Nephron (organoid): Measurements from ENCODE around the gene EPHA4.

ENCODE experiments used
- H3K27ac Mint-ChIP-seq, 3 experiments: 2 replicates each; pipeline ENCODE4 v1.8.0; 2020; ENCODE audit warnings: mixed read lengths in 3 of 3, mild to moderate bottlenecking in 2 of 3, moderate library complexity in 1 of 3
- H3K27me3 Mint-ChIP-seq: 2 replicates; pipeline ENCODE4 v1.8.0; 2021; ENCODE audit warnings: low read depth, mild to moderate bottlenecking, moderate library complexity, mixed read lengths
- H3K36me3 Mint-ChIP-seq: 2 replicates; pipeline ENCODE4 v1.8.0; 2020; ENCODE audit warnings: low read depth, mixed read lengths
- H3K4me1 Mint-ChIP-seq: 2 replicates; pipeline ENCODE4 v1.8.0; 2020; ENCODE audit warnings: mixed read lengths
- H3K4me3 Mint-ChIP-seq, 3 experiments: 2 replicates each; pipeline ENCODE4 v1.8.0; 2020; ENCODE audit warnings: mild to moderate bottlenecking in 3 of 3, mixed read lengths in 3 of 3, moderate library complexity in 2 of 3
- H3K9me3 Mint-ChIP-seq: 2 replicates; pipeline ENCODE4 v1.8.0; 2020; ENCODE audit warnings: mixed read lengths
- TF ChIP-seq, protein P1 (sequence below), 3 experiments: fragments of 200-600 bp; sonication (generic); IDR thresholded peaks; one replicate each; pipeline ENCODE4 v1.5.0; 2021; ENCODE audit warnings: antibody characterized with exemption in 3 of 3; ENCODE audit not compliant: unreplicated experiment in 3 of 3

The EPHA4 gene

DNA sequence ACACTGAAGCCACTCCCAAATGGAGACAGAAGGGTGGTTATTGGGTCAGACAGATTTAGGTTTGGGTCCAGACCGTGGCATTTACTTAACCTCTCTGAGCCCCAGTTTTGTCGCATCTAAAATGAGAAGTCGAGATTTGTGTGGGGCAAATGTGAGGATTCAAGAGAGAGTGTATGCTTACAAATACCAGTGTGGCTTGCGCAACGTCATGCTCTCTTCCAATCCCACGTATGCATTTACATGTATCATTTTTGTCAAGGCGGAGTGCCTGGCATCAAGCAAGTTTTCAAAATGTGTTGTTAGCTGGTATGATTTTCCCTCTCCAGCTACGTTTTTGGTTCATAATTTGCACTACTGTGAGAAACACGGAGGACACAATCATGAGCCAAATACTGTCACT lies 197.9 kb downstream of the EPHA4 start:
- peaks cover 13% of the 10 kb centered on the region for H3K27me3 Mint-ChIP-seq
- H3K36me3 Mint-ChIP-seq: no peaks in the 10 kb centered on the region
- TF ChIP-seq, protein P1, sequence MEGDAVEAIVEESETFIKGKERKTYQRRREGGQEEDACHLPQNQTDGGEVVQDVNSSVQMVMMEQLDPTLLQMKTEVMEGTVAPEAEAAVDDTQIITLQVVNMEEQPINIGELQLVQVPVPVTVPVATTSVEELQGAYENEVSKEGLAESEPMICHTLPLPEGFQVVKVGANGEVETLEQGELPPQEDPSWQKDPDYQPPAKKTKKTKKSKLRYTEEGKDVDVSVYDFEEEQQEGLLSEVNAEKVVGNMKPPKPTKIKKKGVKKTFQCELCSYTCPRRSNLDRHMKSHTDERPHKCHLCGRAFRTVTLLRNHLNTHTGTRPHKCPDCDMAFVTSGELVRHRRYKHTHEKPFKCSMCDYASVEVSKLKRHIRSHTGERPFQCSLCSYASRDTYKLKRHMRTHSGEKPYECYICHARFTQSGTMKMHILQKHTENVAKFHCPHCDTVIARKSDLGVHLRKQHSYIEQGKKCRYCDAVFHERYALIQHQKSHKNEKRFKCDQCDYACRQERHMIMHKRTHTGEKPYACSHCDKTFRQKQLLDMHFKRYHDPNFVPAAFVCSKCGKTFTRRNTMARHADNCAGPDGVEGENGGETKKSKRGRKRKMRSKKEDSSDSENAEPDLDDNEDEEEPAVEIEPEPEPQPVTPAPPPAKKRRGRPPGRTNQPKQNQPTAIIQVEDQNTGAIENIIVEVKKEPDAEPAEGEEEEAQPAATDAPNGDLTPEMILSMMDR (IDR thresholded peaks at IDR 0.05; ENCODE audit: unreplicated experiment in 3 of 3): no peak
- peaks cover 28% of the 10 kb centered on the region for H3K4me1 Mint-ChIP-seq
- no peaks in the 10 kb centered on the region for H3K9me3 Mint-ChIP-seq
- no peak overlapping the region for H3K4me3 Mint-ChIP-seq
- no peak overlapping the region for H3K27ac Mint-ChIP-seq

- no peaks in the 10 kb centered on the region for H3K36me3 Mint-ChIP-seq
- peaks cover 28% of the 10 kb centered on the region for H3K4me1 Mint-ChIP-seq
- no peak overlapping the region for H3K4me3 Mint-ChIP-seq
- H3K27me3 Mint-ChIP-seq: peaks cover 13% of the 10 kb centered on the region
- TF ChIP-seq, protein P1 (IDR thresholded peaks at IDR 0.05; ENCODE audit: unreplicated experiment in 3 of 3): no peak
- H3K27ac Mint-ChIP-seq: no peak overlapping the region
- H3K9me3 Mint-ChIP-seq: no peaks in the 10 kb centered on the region
Measured at GRCh38 chr2:221372907-221373306, 199.2 kb downstream of the EPHA4 start.

- Mint-ChIP-seq H3K9me3 (no peaks in the 10 kb centered on the region), H3K27me3 (peaks cover 13% of the 10 kb centered on the region), H3K4me3 (peak overlapping the region; percentile 8 to 31 (median 18)), H3K36me3 (no peaks in the 10 kb centered on the region), H3K4me1 (peaks cover 28% of the 10 kb centered on the region), H3K27ac (peak overlapping the region in 1 of 3 experiments; percentile 12)
- TF ChIP-seq, protein P1 (IDR thresholded peaks at IDR 0.05; ENCODE audit: unreplicated experiment in 3 of 3): peak; percentile 30 to 42 (median 37)
Measured at GRCh38 chr2:221372159-221372884, 199.8 kb downstream of the EPHA4 start.

DNA sequence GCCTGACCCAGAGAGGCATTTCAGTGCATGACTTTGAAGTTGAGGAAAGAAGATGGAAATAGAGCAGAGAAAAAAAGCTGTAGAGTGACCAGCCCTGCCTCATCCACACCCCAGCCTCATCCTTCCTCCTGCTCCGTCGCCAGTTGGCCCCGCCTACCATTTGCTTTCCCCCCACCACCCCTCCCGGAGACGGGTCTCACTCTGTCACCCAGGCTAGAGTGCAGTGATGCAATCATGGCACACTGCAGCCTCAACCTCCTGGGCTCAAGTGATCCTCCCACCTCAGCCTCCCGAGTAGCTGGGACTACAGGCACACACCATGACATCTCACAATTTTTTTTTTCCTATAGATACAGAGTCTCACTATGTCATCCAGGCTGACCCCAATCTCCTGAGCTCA lies 200.8 kb downstream of the EPHA4 start:
- no peaks in the 10 kb centered on the region for H3K36me3 Mint-ChIP-seq
- H3K9me3 Mint-ChIP-seq: no peaks in the 10 kb centered on the region
- peaks cover 13% of the 10 kb centered on the region for H3K27me3 Mint-ChIP-seq
- peak overlapping the region in 1 of 3 experiments; percentile 38 for H3K27ac Mint-ChIP-seq
- TF ChIP-seq, protein P1 (IDR thresholded peaks at IDR 0.05; ENCODE audit: unreplicated experiment in 3 of 3): no peak
- peaks cover 28% of the 10 kb centered on the region for H3K4me1 Mint-ChIP-seq
- H3K4me3 Mint-ChIP-seq: no peak overlapping the region

DNA sequence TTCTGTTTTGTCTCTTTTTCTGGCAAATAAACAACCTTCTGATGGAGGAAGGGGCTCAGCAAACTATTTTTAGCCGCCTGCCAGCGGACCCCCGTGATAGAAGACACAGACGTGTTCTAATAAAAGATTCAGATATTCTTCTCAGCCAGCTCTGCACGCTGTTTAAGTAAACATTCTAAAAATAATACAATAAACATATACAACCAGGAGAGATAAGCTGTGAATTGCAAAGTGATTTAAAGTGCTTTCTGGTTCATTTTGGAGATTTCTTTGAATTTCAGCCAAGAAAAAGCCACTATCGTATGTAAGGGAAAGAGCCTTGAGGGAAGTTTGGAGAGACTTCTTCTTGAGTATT lies 201.3 kb downstream of the EPHA4 start:
- H3K36me3 Mint-ChIP-seq: no peaks in the 10 kb centered on the region
- TF ChIP-seq, protein P1 (IDR thresholded peaks at IDR 0.05; ENCODE audit: unreplicated experiment in 3 of 3): no peak
- H3K9me3 Mint-ChIP-seq: no peaks in the 10 kb centered on the region
- peak overlapping the region in 1 of 3 experiments; percentile 38 for H3K27ac Mint-ChIP-seq
- H3K4me1 Mint-ChIP-seq: peaks cover 28% of the 10 kb centered on the region
- peaks cover 13% of the 10 kb centered on the region for H3K27me3 Mint-ChIP-seq
- peak overlapping the region in 1 of 3 experiments; percentile 21 for H3K4me3 Mint-ChIP-seq
